RWPE2 (cell line): ENCODE data around the gene ZNFX1.

Experiments
- ATAC-seq: fragments of 200-7000 bp; cut with Tn5 transposase; 3 replicates; pipeline ENCODE4 v1.9.1; 2021; ENCODE audit warnings: low read depth
- DNase-seq: peaks from one replicate; pipeline ENCODE4 v3.0.0-alpha.2; 2020; ENCODE audit warnings: low spot score
- H3K27ac ChIP-seq: fragments of 450-650 bp; 2 replicates; pipeline ENCODE4 v1.5.1; 2017; ENCODE audit warnings: mild to moderate bottlenecking; ENCODE audit not compliant: poor library complexity, severe bottlenecking
- H3K27me3 ChIP-seq: fragments of 250-450 bp; sonication (Bioruptor Pico); 2 replicates; pipeline ENCODE4 v1.5.1; 2021; ENCODE audit warnings: mild to moderate bottlenecking, moderate library complexity; ENCODE audit not compliant: insufficient read depth, poor library complexity, severe bottlenecking
- H3K36me3 ChIP-seq: fragments of 250-450 bp; sonication (Bioruptor Pico); 2 replicates; pipeline ENCODE4 v1.5.1; 2020; ENCODE audit warnings: low read depth, mild to moderate bottlenecking, moderate library complexity
- H3K4me1 ChIP-seq: fragments of 250-450 bp; sonication (Bioruptor Pico); 2 replicates; pipeline ENCODE4 v1.5.1; 2021; ENCODE audit warnings: mild to moderate bottlenecking, moderate library complexity; ENCODE audit not compliant: insufficient read depth, poor library complexity, severe bottlenecking
- H3K4me3 ChIP-seq: fragments of 250-450 bp; sonication (Bioruptor Pico); 2 replicates; pipeline ENCODE4 v1.5.1; 2021; ENCODE audit warnings: mild to moderate bottlenecking, moderate library complexity; ENCODE audit not compliant: severe bottlenecking
- H3K9me3 ChIP-seq: fragments of 250-450 bp; sonication (Bioruptor Pico); 2 replicates; pipeline ENCODE4 v1.5.1; 2021; ENCODE audit warnings: mild to moderate bottlenecking, moderate library complexity; ENCODE audit not compliant: severe bottlenecking
- TF ChIP-seq, protein P1 (sequence below): fragments of 450-650 bp; IDR thresholded peaks from one replicate; pipeline ENCODE4 v1.5.1; 2017; ENCODE audit warnings: mild to moderate bottlenecking, moderate library complexity; ENCODE audit not compliant: poor library complexity, severe bottlenecking

The ZNFX1 gene

GRCh38 chr20:49287555-49288249 is 9.8 kb upstream of the ZNFX1 start:
- Histone ChIP-seq H3K27ac (peak overlapping the region; percentile 87), H3K4me1 (peaks cover 50% of the 10 kb centered on the region), H3K36me3 (peaks cover 92% of the 10 kb centered on the region), H3K27me3 (no peaks in the 10 kb centered on the region), H3K4me3 (no peak overlapping the region), H3K9me3 (peaks cover 19% of the 10 kb centered on the region)
- peak; percentile 1 for ATAC-seq
- no peak for DNase-seq
- TF ChIP-seq, protein P1, sequence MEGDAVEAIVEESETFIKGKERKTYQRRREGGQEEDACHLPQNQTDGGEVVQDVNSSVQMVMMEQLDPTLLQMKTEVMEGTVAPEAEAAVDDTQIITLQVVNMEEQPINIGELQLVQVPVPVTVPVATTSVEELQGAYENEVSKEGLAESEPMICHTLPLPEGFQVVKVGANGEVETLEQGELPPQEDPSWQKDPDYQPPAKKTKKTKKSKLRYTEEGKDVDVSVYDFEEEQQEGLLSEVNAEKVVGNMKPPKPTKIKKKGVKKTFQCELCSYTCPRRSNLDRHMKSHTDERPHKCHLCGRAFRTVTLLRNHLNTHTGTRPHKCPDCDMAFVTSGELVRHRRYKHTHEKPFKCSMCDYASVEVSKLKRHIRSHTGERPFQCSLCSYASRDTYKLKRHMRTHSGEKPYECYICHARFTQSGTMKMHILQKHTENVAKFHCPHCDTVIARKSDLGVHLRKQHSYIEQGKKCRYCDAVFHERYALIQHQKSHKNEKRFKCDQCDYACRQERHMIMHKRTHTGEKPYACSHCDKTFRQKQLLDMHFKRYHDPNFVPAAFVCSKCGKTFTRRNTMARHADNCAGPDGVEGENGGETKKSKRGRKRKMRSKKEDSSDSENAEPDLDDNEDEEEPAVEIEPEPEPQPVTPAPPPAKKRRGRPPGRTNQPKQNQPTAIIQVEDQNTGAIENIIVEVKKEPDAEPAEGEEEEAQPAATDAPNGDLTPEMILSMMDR: no peak

- no peak overlapping the region for H3K4me3 ChIP-seq
- ATAC-seq (peak; percentile 2), DNase-seq (no peak)
- H3K27me3 ChIP-seq: no peaks in the 10 kb centered on the region
- H3K27ac ChIP-seq: peak overlapping the region; percentile 87
- H3K4me1 ChIP-seq: peaks cover 58% of the 10 kb centered on the region
- peaks cover 19% of the 10 kb centered on the region for H3K9me3 ChIP-seq
- TF ChIP-seq, protein P1: no peak
- peaks cover 100% of the 10 kb centered on the region for H3K36me3 ChIP-seq
These were observed 9.1 kb upstream of the ZNFX1 start for GRCh38 chr20:49286689-49287551.

DNA sequence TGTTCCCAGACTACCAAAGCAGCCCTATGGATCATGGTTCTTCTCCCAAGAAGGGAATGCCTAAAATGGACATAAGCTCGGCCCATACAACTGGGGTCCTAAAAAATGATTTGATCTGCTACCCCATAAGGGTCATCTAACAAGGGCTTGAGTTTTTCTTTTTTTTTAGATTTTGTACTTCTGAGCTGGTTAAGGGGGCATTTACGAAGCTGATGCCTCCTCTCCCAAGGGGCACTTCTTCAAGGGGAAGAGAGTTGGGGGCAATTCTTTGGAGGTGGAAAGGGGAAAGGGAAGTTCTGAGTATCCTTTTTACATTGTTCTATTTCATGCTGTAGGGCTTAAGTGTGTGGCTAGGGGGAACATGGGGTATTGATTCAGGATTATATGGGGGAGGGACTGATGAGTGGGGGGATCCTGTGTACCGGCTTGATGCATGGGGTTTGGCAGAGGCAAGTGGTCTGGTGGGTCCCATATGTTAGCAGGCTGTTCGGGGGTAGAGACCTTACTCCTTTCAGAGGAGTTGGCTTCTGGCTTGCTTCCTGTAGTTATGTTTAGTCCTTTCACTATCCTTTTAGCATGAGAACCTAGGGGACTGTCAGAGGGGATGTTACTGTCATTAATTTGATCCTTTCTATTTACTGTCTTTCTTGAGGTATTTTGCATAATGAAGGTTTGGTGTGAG is 8.1 kb upstream of the ZNFX1 start:
- TF ChIP-seq, protein P1: no peak
- peaks cover 100% of the 10 kb centered on the region for H3K36me3 ChIP-seq
- peaks cover 68% of the 10 kb centered on the region for H3K4me1 ChIP-seq
- ATAC-seq (no peak), DNase-seq (no peak)
- H3K27me3 ChIP-seq: no peaks in the 10 kb centered on the region
- H3K9me3 ChIP-seq: peaks cover 23% of the 10 kb centered on the region
- H3K4me3 ChIP-seq: no peak overlapping the region
- peak overlapping the region; percentile 87 for H3K27ac ChIP-seq

DNA sequence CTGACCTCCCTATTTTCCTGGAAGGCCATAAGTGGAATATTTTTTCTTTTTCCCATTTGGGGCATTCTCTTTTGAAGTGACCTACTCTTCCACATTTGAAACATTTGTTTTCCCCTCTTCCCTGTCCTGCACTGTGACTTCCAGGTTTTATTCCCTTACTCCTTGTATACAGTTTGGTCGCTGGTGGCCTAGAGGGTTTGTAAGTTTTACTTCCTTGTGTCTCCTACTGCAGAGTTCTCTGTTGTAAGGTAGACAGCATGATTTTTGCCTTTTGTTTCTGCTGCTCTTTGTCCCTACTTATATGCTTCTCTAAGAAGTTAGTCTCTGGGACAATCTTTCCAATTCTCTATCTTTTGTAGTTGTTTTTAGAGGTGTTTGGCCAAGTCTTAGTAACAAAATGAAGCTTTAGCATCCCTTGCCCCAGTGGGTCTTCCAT is 7.4 kb upstream of the ZNFX1 start:
- DNase-seq (no peak), ATAC-seq (no peak)
- H3K27me3 ChIP-seq: no peaks in the 10 kb centered on the region
- peak overlapping the region; percentile 87 for H3K27ac ChIP-seq
- H3K9me3 ChIP-seq: peaks cover 30% of the 10 kb centered on the region
- TF ChIP-seq, protein P1: no peak
- no peak overlapping the region for H3K4me3 ChIP-seq
- peaks cover 100% of the 10 kb centered on the region for H3K36me3 ChIP-seq
- peaks cover 75% of the 10 kb centered on the region for H3K4me1 ChIP-seq
